GM10248 (cell line): ENCODE data around the gene TES.
"Not testable (repeated sequence)": the region's sequence is repeated elsewhere in the genome, so short reads cannot be mapped to it uniquely, and the experiment has no call there.

Source experiments
- CTCF ChIA-PET: fragments of 300-600 bp; sonication (Branson Sonifier 250); formaldehyde crosslinking; extraction: SDS; loops from one replicate; lab custom pipeline; 2021; ENCODE audit warnings: antibody characterized with exemption; lab: Yijun Ruan, JAX
- POLR2A ChIA-PET: fragments of 350-650 bp; sonication (Branson Sonifier 250); formaldehyde crosslinking; extraction: SDS; loops from one replicate; lab custom pipeline; 2020; ENCODE audit warnings: antibody characterized with exemption; lab: Yijun Ruan, JAX
- DNase-seq: peaks from one replicate; pipeline ENCODE4 v3.0.0; 2012; ENCODE audit errors: extremely low spot score
- CTCF ChIP-seq: IDR thresholded peaks from 2 replicates; pipeline ENCODE4 v1.5.1; 2012; ENCODE audit warnings: mild to moderate bottlenecking, low read depth; ENCODE audit errors: extremely low read depth, missing control alignments, control extremely low read depth

The TES gene

GRCh38 chr7:116239434-116239833 is 29.1 kb downstream of the TES start:
- no peak for TF ChIP-seq CTCF
- DNase-seq, result no peak
- ChIA-PET POLR2A (no interaction called here), CTCF (interaction anchor here (0.9 to 15.3 kb wide), 7 partner anchors 9 to 352 kb away, joined by 3 to 345 read pairs (median 4); no protein-coding TSS in a partner anchor)

- ChIA-PET POLR2A (no interaction called here), CTCF (interaction anchor here (0.9 to 15.3 kb wide), 10 partner anchors 10 to 352 kb away, joined by 3 to 345 read pairs (median 4); partner anchors contain the start of gene TES)
- DNase-seq, result no peak
- no peak for TF ChIP-seq CTCF
Measured at GRCh38 chr7:116240024-116240668, 29.8 kb downstream of the TES start.

GRCh38 chr7:116241291-116241690 is 31.0 kb downstream of the TES start:
- no peak for TF ChIP-seq CTCF
- ChIA-PET POLR2A (no interaction called here), CTCF (interaction anchor here (0.9 to 15.3 kb wide), 10 partner anchors 8 to 103 kb away, joined by 3 to 345 read pairs (median 6); no protein-coding TSS in a partner anchor)
- DNase-seq, result no peak

- no peak for DNase-seq
- ChIA-PET POLR2A (no interaction called here), CTCF (interaction anchor here (0.9 to 15.3 kb wide), 8 partner anchors 8 to 72 kb away, joined by 3 to 345 read pairs (median 7); no protein-coding TSS in a partner anchor)
- TF ChIP-seq CTCF, result no peak
Measured at GRCh38 chr7:116242178-116242577, 31.8 kb downstream of the TES start.

GRCh38 chr7:116242759-116243158 is 32.4 kb downstream of the TES start:
- ChIA-PET CTCF (interaction anchor here (2.5 to 15.3 kb wide), 2 partner anchors 17 to 60 kb away, joined by 8 to 345 read pairs; no protein-coding TSS in a partner anchor), POLR2A (no interaction called here)
- no peak for TF ChIP-seq CTCF
- DNase-seq, result no peak

GRCh38 chr7:116244803-116245202 is 34.5 kb downstream of the TES start:
- DNase-seq, POLR2A ChIA-PET: not testable (repeated sequence)
- CTCF ChIA-PET, result interaction anchor here (1.0 kb wide), 1 partner anchor 8 kb away, joined by 4 read pairs; no protein-coding TSS in a partner anchor

GRCh38 chr7:116246357-116246756 is 36.0 kb downstream of the TES start:
- POLR2A ChIA-PET, result no interaction called here
- TF ChIP-seq CTCF, result no peak
- CTCF ChIA-PET, result interaction anchor here (0.5 kb wide), 1 partner anchor 343 kb away, joined by 3 read pairs; no protein-coding TSS in a partner anchor
- DNase-seq, result no peak
